A549 (cell line): ENCODE data around the gene PIGL.

Experiments used
- CHD2 ChIP-seq: fragments of 150-350 bp; IDR thresholded peaks from 2 replicates; pipeline ENCODE4 v1.6.1; 2014; ENCODE audit warnings: low read length; ENCODE audit not compliant: partially characterized antibody
- JUN ChIP-seq, 2 experiments: fragments of >200 bp; sonication (Bioruptor Twin); formaldehyde crosslinking; IDR thresholded peaks; 2 replicates in 1 of 2; 3 replicates in 1 of 2; pipeline ENCODE4 v1.6.1; 2016 to 2017
- TF ChIP-seq, protein P1 (sequence below): fragments of >200 bp; sonication (Bioruptor Twin); formaldehyde crosslinking; IDR thresholded peaks from 3 replicates; pipeline ENCODE4 v1.5.1; 2016

- TF ChIP-seq, protein P1, sequence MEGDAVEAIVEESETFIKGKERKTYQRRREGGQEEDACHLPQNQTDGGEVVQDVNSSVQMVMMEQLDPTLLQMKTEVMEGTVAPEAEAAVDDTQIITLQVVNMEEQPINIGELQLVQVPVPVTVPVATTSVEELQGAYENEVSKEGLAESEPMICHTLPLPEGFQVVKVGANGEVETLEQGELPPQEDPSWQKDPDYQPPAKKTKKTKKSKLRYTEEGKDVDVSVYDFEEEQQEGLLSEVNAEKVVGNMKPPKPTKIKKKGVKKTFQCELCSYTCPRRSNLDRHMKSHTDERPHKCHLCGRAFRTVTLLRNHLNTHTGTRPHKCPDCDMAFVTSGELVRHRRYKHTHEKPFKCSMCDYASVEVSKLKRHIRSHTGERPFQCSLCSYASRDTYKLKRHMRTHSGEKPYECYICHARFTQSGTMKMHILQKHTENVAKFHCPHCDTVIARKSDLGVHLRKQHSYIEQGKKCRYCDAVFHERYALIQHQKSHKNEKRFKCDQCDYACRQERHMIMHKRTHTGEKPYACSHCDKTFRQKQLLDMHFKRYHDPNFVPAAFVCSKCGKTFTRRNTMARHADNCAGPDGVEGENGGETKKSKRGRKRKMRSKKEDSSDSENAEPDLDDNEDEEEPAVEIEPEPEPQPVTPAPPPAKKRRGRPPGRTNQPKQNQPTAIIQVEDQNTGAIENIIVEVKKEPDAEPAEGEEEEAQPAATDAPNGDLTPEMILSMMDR: no peak
- no peak for TF ChIP-seq CHD2
- no peak for TF ChIP-seq JUN (IDR thresholded peaks at IDR 0.05)
Observed at GRCh38 chr17:16273499-16273898, 56.5 kb downstream of the PIGL start.
